Ovary (tissue), 3 donors: ENCODE measurements around the gene NRIP1.

Source experiments
- CTCF ChIP-seq, 3 donors: fragments of 450-650 bp in 2 of 3; fragments of 200-600 bp in 1 of 3; IDR thresholded peaks; one replicate each; pipeline versions ENCODE4 v1.5.1 to v1.8.0; 2016 to 2022; ENCODE audit warnings: antibody characterized with exemption in 3 of 3, mild to moderate bottlenecking in 1 of 3
- POLR2A ChIP-seq: fragments of 450-650 bp; IDR thresholded peaks from one replicate; pipeline ENCODE4 v1.6.1; 2017; ENCODE audit warnings: antibody characterized with exemption, mild to moderate bottlenecking, moderate library complexity
- donor health status: DM: no; HTN: no; CAD: no.

DNA sequence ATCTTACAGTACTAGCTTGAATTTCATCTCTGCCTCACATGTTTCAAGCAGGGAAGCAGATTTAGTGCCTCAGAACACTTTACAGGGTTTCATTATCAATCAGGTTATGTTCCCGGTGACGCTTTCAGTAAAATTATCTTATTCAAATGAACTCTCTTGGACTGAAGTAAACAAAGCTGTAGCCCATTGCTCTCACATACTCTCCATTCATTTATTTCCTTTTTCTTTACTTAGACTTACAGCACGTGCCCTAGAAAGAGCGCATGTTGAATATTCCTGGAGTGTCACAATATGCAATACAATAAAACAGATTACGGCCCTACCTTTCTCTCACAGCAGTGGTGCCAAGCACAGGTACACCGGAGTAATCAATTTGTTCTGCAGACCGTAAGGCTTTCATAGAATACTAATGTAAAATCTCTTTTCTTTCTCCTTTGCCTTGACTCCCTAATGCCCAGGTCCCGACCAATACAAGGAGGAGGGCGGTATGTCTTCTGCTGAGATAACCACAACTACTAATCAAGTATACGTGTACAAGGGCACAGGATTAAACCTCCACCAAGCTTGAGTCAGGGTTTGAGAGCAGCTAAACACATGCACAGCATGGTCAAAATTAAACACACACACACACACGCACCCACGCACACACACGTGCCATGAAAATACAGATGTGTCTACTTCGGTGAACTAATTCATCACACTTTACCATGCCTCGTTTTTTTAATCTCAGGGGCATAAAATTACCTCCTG lies 62.8 kb downstream of the NRIP1 start:
- TF ChIP-seq CTCF (IDR thresholded peaks at IDR 0.05) = no peak
- no peak for TF ChIP-seq POLR2A
